GM18870 (cell line): ENCODE results near the gene ABHD10.
"Not testable (repeated sequence)": the region's sequence is repeated elsewhere in the genome, so short reads cannot be mapped to it uniquely, and the experiment has no call there.

ENCODE experiments used
- ATAC-seq: cut with Tn5 transposase; IDR thresholded peaks from one replicate; pipeline ENCODE4 v1.9.1; 2021; ENCODE audit warnings: moderate library complexity; ENCODE audit not compliant: unreplicated experiment

The ABHD10 gene

DNA sequence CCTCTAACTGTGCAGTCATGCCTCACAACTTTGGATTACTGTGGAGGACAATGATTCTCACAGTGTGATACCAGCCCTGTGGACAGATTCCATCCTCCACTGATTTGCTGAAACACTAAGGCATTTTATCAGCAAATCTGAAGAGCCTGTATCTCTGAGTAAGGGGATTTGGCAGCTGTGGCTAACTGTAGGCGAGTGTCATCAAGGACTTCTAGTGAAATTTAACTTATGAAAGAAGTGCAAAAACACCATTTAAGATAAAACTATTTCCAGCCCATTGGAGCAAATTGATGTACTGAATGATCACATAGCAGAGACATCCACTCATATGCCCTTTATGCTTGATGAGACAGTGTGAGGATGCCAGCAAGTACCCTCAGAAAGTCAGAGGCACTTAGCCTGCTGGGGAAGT is 41.9 kb downstream of the ABHD10 start:
- no peak for ATAC-seq

GRCh38 chr3:112027142-112027541 is 48.3 kb downstream of the ABHD10 start:
- ATAC-seq, result no peak

DNA sequence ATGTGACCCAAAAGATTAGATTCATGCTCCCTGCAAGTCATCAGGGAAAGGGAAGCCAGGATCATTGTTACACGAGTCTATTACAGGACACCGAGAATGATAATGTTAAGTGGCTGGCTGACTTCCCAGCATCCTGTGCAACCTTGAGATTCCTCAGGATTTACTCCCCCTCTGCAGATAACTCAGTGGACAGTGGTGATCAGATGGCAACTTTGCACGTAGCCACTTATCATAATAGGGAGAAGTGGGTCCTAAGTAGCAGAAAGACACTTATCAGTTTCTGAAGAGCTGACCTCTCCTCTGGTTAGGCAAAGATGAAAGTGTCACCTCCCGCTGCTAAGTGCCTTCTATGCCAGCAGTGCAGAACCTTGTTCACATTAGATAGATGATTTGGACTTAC is 49.0 kb downstream of the ABHD10 start:
- ATAC-seq, result no peak

- ATAC-seq, result no peak
Measured at GRCh38 chr3:112030901-112031300, 52.1 kb downstream of the ABHD10 start.

- ATAC-seq, result no peak
Measured at GRCh38 chr3:112032098-112032731, 53.4 kb downstream of the ABHD10 start.

DNA sequence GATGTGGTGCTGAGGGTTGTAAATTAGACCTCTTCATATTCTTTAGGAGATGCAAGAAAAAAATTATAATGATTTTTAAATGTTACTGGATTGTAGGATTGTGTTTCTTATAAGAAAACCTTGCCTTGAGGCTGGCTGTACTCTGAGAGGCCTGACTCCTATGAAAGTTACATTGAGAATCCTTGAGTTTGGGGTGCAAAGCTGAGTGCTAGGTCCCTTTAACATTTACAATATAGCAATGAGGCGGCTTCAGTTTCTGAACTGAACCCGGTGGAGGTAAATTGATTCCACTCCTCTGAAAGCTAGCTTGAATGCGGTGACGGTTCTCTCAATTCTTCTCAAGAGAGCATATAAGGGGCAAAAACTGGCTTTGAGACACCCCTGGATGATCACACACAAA is 55.6 kb downstream of the ABHD10 start, which contains the start of gene TMPRSS7:
TSS of gene TMPRSS7 (plus strand) at position 301 of the 400 bp plus-strand sequence. CDS start 110 bp downstream, outside the sequence.
- ATAC-seq, result no peak

DNA sequence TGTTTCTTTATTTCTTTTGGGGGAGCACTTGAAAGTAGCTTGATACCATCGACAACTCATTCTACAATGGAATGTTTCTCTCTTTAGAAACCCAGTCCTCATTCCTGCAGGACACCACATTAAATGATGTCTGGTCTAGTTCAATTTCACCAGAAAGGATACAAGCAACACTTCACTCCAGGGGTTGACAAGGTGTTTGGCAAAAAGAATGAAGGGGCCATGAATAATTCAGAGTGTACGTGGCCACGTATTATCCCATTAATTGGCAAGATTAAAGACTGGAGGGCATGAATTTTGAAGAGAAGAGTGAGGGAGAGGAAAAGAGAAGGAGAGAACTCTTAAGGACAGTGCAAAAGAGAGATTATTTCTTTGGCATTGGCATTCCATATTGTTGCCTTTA is 56.4 kb downstream of the ABHD10 start:
- ATAC-seq, result no peak

DNA sequence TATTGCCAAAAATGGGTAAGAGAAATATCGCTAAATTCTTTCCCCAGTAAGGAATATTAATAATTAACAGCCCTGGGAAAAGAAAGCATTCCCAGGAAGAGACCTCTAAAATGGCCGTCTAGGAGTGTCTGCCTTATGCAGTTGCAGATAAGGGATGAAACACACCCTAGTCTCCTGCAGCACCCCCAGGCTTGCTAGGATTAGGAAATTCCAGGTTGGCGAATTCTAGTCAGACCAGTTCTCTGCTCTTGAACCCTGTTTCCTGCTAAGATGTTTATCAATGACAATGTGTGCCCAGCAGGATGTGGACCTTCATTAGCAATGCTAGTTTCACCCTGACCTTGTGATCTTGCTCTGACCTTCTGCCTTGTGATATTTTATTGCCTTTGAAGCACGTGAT is 58.4 kb downstream of the ABHD10 start:
- ATAC-seq, result not testable (repeated sequence)

DNA sequence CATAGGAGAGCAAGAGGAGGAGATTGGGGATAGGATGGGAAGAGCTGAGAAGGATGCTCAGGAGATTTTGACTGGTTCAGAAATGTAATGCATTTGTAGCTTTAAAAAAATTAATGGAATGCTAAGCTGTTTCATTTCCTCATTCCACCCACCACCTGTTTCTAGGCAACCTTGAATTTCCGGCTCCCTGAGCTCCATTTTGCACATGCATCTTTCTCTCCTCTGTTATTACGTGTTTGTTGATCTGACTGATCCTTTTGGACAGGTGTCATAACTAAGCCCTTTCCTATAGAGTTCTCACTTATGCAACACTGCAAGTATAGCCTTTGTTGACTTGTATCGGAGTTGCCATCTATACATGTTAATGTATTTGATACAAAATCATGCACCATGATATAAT is 60.0 kb downstream of the ABHD10 start:
- ATAC-seq, result no peak

- ATAC-seq, result no peak
Measured at GRCh38 chr3:112041321-112041720, 62.5 kb downstream of the ABHD10 start.

- no peak for ATAC-seq
Measured at GRCh38 chr3:112042842-112043280, 64.0 kb downstream of the ABHD10 start.
